CD14-positive monocyte (primary cell): ENCODE results near the gene HMX2. TPM values are rescaled to one million over a fixed set of nuclear protein-coding genes. Genes with fewer than 3 reads are reported as not detected.
A peak's percentile ranks its signal among the peaks of the same experiment; 100 is the strongest.

Experiments used
- DNase-seq, 3 donors: peaks; one replicate each; pipeline ENCODE4 v3.0.0-alpha.2; 2011 to 2022
- H2AFZ ChIP-seq: 2 replicates; pipeline ENCODE4 v1.6.0; 2012; ENCODE audit warnings: mild to moderate bottlenecking, low read depth, low read length, inconsistent platforms; ENCODE audit not compliant: insufficient read depth, poor library complexity, severe bottlenecking
- H3K27ac ChIP-seq, 2 donors: 1 replicate in 1 of 2; 2 replicates in 1 of 2; pipeline ENCODE4 v1.5.1; 2012 to 2013; ENCODE audit warnings: low read length in 2 of 2, control low read depth in 1 of 2, inconsistent platforms in 1 of 2, low read depth in 1 of 2, mild to moderate bottlenecking in 1 of 2
- H3K27me3 ChIP-seq, 2 donors: one replicate each; pipeline versions ENCODE4 v1.6.0 to v1.6.1; 2011 to 2013; ENCODE audit warnings: low read length in 2 of 2; ENCODE audit not compliant: control insufficient read depth in 2 of 2, insufficient read depth in 2 of 2
- H3K36me3 ChIP-seq, 2 donors: replicated peaks in 1 of 2; 1 replicate in 1 of 2; 2 replicates in 1 of 2; pipeline versions ENCODE4 v1.5.1 to v1.6.1; 2012 to 2013; ENCODE audit warnings: low read length in 2 of 2, control low read depth in 1 of 2, inconsistent platforms in 1 of 2, mild to moderate bottlenecking in 1 of 2; ENCODE audit not compliant: insufficient read depth in 2 of 2, control insufficient read depth in 1 of 2
- H3K4me1 ChIP-seq, 2 donors: 1 replicate in 1 of 2; 2 replicates in 1 of 2; pipeline versions ENCODE4 v1.5.1 to v1.6.1; 2012 to 2013; ENCODE audit warnings: low read length in 2 of 2, control low read depth in 1 of 2, inconsistent platforms in 1 of 2, mild to moderate bottlenecking in 1 of 2, moderate library complexity in 1 of 2; ENCODE audit not compliant: insufficient read depth in 2 of 2, control insufficient read depth in 1 of 2
- H3K4me2 ChIP-seq: replicated peaks from 2 replicates; pipeline ENCODE3; 2012; ENCODE audit warnings: low read length, moderate library complexity, mild to moderate bottlenecking; ENCODE audit not compliant: poor library complexity, severe bottlenecking; ENCODE audit errors: extremely low read depth
- H3K4me3 ChIP-seq, 3 experiments: fragments of 200-600 bp in 1 of 3; sonication (generic) in 1 of 3; replicated peaks in 1 of 3; 1 replicate in 2 of 3; 2 replicates in 1 of 3; pipeline ENCODE4 v1.5.1; 2011 to 2013; ENCODE audit warnings: low read length in 3 of 3, mild to moderate bottlenecking in 3 of 3, control low read depth in 2 of 3, low read depth in 2 of 3, inconsistent platforms in 1 of 3, moderate library complexity in 1 of 3
- H3K79me2 ChIP-seq: 2 replicates; pipeline ENCODE4 v1.6.0; 2012; ENCODE audit warnings: mild to moderate bottlenecking, control low read depth, inconsistent platforms, low read length, moderate library complexity; ENCODE audit not compliant: insufficient read depth
- H3K9ac ChIP-seq: 2 replicates; pipeline ENCODE4 v1.6.0; 2017; ENCODE audit warnings: low read length, mild to moderate bottlenecking; ENCODE audit not compliant: insufficient read depth, poor library complexity, severe bottlenecking
- H3K9me3 ChIP-seq, 2 donors: replicated peaks in 1 of 2; 1 replicate in 1 of 2; 2 replicates in 1 of 2; pipeline versions ENCODE4 v1.5.1 to v1.6.1; 2012 to 2013; ENCODE audit warnings: low read length in 2 of 2, control low read depth in 1 of 2; ENCODE audit not compliant: control insufficient read depth in 1 of 2, insufficient read depth in 1 of 2
- H4K20me1 ChIP-seq: 2 replicates; pipeline ENCODE4 v1.6.0; 2012; ENCODE audit warnings: mild to moderate bottlenecking, low read length, control low read depth, moderate library complexity; ENCODE audit not compliant: insufficient read depth
- H3K27ac Mint-ChIP-seq, 7 donors: one replicate each; pipeline ENCODE4 v1.8.0; 2020; ENCODE audit warnings: mild to moderate bottlenecking in 7 of 7, mixed read lengths in 7 of 7, moderate library complexity in 6 of 7, inconsistent platforms in 2 of 7
- H3K27me3 Mint-ChIP-seq, 3 donors: one replicate each; pipeline ENCODE4 v1.8.0; 2021 to 2022; ENCODE audit warnings: low read depth in 3 of 3, mild to moderate bottlenecking in 3 of 3, mixed read lengths in 3 of 3, moderate library complexity in 3 of 3, inconsistent platforms in 1 of 3
- H3K36me3 Mint-ChIP-seq, 2 donors: one replicate each; pipeline ENCODE4 v1.8.0; 2020; ENCODE audit warnings: mixed read lengths in 2 of 2, inconsistent platforms in 1 of 2, mild to moderate bottlenecking in 1 of 2
- H3K4me1 Mint-ChIP-seq: one replicate; pipeline ENCODE4 v1.8.0; 2020; ENCODE audit warnings: mild to moderate bottlenecking, mixed read lengths
- H3K4me3 Mint-ChIP-seq, 2 donors: one replicate each; pipeline ENCODE4 v1.8.0; 2020; ENCODE audit warnings: mild to moderate bottlenecking in 2 of 2, mixed read lengths in 2 of 2, moderate library complexity in 1 of 2
- H3K9me3 Mint-ChIP-seq, 7 donors: one replicate each; pipeline ENCODE4 v1.8.0; 2020 to 2022; ENCODE audit warnings: mixed read lengths in 7 of 7, mild to moderate bottlenecking in 6 of 7, moderate library complexity in 6 of 7, inconsistent platforms in 2 of 7
- CTCF ChIP-seq: fragments of 200-600 bp; IDR thresholded peaks from one replicate; pipeline ENCODE4 v1.8.0; 2022; ENCODE audit warnings: antibody characterized with exemption, mild to moderate bottlenecking
- WGBS: methylation state at CpG from one replicate; pipeline ENCODE4 v1.1.5; 2013; ENCODE audit warnings: missing lambda C conversion rate; ENCODE audit not compliant: insufficient coverage; 5-methylcytosine and 5-hydroxymethylcytosine counted together
- intact Hi-C, 2 donors: fragments of 100-400 bp; cut with micrococcal nuclease; formaldehyde crosslinking; loops; one replicate each; pipeline versions ENCODE4 v1.15.0 to v1.15.1; 2023
- polyA plus RNA-seq, 3 donors: library from polyadenylated mRNA; depleted of rRNA in 1 of 3; unstranded in 2 of 3; stranded (reverse) in 1 of 3; fragments of 300-500 nt in 2 of 3; fragments of >200 nt in 1 of 3; fragmentation: Illumina TruSeq in 2 of 3; gene quantifications; 1 replicate in 2 of 3; 2 replicates in 1 of 3; pipeline ENCODE4 v1.2.3, GENCODE V29; 2012 to 2021

The HMX2 gene
- polyA plus RNA-seq, 3 donors = not detected

DNA sequence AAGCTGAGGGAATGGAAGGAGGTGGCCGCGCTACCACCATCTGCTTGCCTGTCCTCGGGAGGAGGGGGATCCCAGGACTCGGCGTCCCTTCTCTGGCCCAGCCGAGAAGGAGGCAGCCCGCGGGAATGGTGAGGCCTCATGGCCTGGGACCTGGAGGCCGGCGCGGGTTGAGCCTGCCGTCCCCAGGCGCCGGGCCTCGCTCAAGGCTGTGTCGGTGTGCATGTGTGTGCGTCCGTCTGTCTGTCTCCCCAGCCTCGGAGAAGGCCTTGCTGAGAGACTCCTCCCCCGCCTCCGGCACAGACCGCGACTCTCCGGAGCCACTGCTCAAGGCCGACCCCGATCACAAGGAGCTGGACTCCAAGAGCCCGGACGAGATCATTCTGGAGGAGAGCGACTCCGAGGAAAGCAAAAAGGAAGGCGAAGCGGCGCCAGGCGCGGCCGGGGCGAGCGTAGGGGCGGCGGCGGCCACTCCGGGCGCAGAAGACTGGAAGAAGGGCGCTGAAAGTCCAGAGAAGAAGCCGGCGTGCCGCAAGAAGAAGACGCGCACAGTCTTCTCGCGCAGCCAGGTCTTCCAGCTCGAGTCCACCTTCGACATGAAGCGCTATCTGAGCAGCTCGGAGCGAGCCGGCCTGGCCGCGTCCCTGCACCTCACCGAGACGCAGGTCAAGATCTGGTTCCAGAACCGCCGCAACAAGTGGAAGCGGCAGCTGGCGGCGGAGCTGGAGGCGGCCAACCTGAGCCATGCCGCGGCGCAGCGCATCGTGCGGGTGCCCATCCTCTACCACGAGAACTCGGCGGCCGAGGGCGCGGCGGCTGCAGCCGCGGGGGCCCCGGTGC lies 10.9 kb upstream of the HMX2 start:
- H4K20me1 ChIP-seq = no peaks in the 10 kb centered on the region

More for the DNA sequence above, 10.9 kb upstream of the HMX2 start:
- H3K79me2 ChIP-seq = no peaks in the 10 kb centered on the region
- Mint-ChIP-seq H3K9me3 (peaks cover 0 to 37% (median 17%) of the 10 kb centered on the region in 7 donors), H3K36me3 (peaks cover 0 to 9% of the 10 kb centered on the region in 2 donors), H3K4me3 (peak overlapping the region in 1 of 2 donors; percentile 91), H3K27ac (peak overlapping the region in 1 of 7 donors; percentile 23), H3K27me3 (peaks cover 89 to 98% (median 92%) of the 10 kb centered on the region in 3 donors), H3K4me1 (peaks cover 43% of the 10 kb centered on the region)
- H3K4me2 ChIP-seq = peak overlapping the region; percentile 44
- H2AFZ ChIP-seq = no peak overlapping the region
- DNase-seq = no peak
- H3K9ac ChIP-seq = no peak overlapping the region
- H3K27ac ChIP-seq = no peak overlapping the region
- peaks cover 86 to 96% of the 10 kb centered on the region in 2 donors for H3K27me3 ChIP-seq
- peaks cover 7 to 50% of the 10 kb centered on the region in 2 donors for H3K4me1 ChIP-seq
- peaks cover 0 to 51% of the 10 kb centered on the region in 2 donors for H3K9me3 ChIP-seq
- no peaks in the 10 kb centered on the region for H3K36me3 ChIP-seq
- 2% methylated on average over 82 of the region's 83 CpGs for WGBS
- peak overlapping the region in 1 of 3 experiments; percentile 11 for H3K4me3 ChIP-seq
- TF ChIP-seq CTCF = no peak
- intact Hi-C loops = loop anchor here in 1 of 2 donors (10.0 kb wide), 1 partner anchor 828 kb away; no protein-coding TSS in a partner anchor
